K562 (cell line): Measurements from ENCODE around the gene FN1. TPM values are rescaled to one million over a fixed set of nuclear protein-coding genes. Genes with fewer than 3 reads are reported as not detected.

Source experiments
- ATAC-seq: fragments of 200-7000 bp; cut with Tn5 transposase; 3 replicates; pipeline ENCODE4 v1.9.1; 2020; ENCODE audit warnings: moderate library complexity
- BruUV-seq: library from RNA; stranded (reverse); fragments of 400-500 nt; replicated peaks from 2 replicates; lab custom pipeline; 2021; lab: Mats Ljungman, UMichigan
- CTCF ChIA-PET: fragments of 300-600 bp; formaldehyde crosslinking; extraction: SDS; loops from one replicate; lab custom pipeline; 2021; ENCODE audit warnings: low intra/inter-chr PET ratio; lab: Yijun Ruan, JAX
- POLR2A ChIA-PET: fragments of 300-600, 350-650 bp; sonication (Branson Sonifier 250); formaldehyde crosslinking; extraction: SDS; loops from one replicate; lab custom pipeline; 2021; ENCODE audit warnings: antibody characterized with exemption, inconsistent platforms; lab: Yijun Ruan, JAX
- DNase-seq, 4 experiments: peaks; one replicate each; pipeline versions ENCODE4 v3.0.0 to v3.0.0-alpha.2; 2011 to 2018; ENCODE audit warnings: low spot score in 3 of 4, mixed read lengths in 3 of 4; ENCODE audit errors: extremely low read depth in 1 of 4
- FAIRE-seq: peaks from 2 replicates; lab custom pipeline; 2011; peaks lifted over from hg19 to GRCh38; lab: Jason Lieb, UNC
- H2AFZ ChIP-seq: 2 replicates; pipeline ENCODE4 v1.6.0; 2011; ENCODE audit warnings: low read depth, low read length, control low read depth, inconsistent platforms
- H3K27ac ChIP-seq: fragments of 200-600 bp; 3 replicates; pipeline ENCODE4 v1.8.0; 2011; ENCODE audit warnings: low read depth, mild to moderate bottlenecking, control low read depth, inconsistent platforms, low read length, moderate library complexity, mixed read lengths; ENCODE audit errors: extremely low read depth
- H3K27me3 ChIP-seq, 2 experiments: fragments of 300-600 bp in 1 of 2; 2 replicates in 1 of 2; 3 replicates in 1 of 2; pipeline versions ENCODE4 v1.6.0 to v1.8.0; 2011; ENCODE audit warnings: inconsistent platforms in 2 of 2, low read length in 2 of 2, mild to moderate bottlenecking in 1 of 2, mixed read lengths in 1 of 2, moderate library complexity in 1 of 2; ENCODE audit not compliant: control insufficient read depth in 2 of 2, insufficient read depth in 2 of 2
- H3K36me3 ChIP-seq: fragments of 300-600 bp; 3 replicates; pipeline ENCODE4 v1.8.0; 2011; ENCODE audit warnings: mild to moderate bottlenecking, low read length, inconsistent platforms; ENCODE audit not compliant: control insufficient read depth, insufficient read depth
- H3K4me1 ChIP-seq, 2 experiments: fragments of 200-600 bp in 1 of 2; replicated peaks in 1 of 2; 2 replicates in 1 of 2; 3 replicates in 1 of 2; pipeline versions ENCODE4 v1.5.1 to v1.8.0; 2011; ENCODE audit warnings: inconsistent platforms in 2 of 2, low read length in 2 of 2, mild to moderate bottlenecking in 1 of 2, mixed read lengths in 1 of 2, moderate library complexity in 1 of 2; ENCODE audit not compliant: control insufficient read depth in 2 of 2, insufficient read depth in 2 of 2
- H3K4me2 ChIP-seq: 2 replicates; pipeline ENCODE4 v1.6.1; 2011; ENCODE audit warnings: low read length, control low read depth, inconsistent platforms, mixed read lengths; ENCODE audit not compliant: insufficient read depth
- H3K4me3 ChIP-seq: fragments of 200-600 bp; sonication (generic), shearing (Covaris generic); 2 replicates; pipeline ENCODE4 v1.5.1; 2016; ENCODE audit warnings: control low read depth, inconsistent platforms
- H3K79me2 ChIP-seq: fragments of 200-600 bp; 3 replicates; pipeline ENCODE4 v1.8.0; 2011; ENCODE audit warnings: low read length, inconsistent platforms; ENCODE audit not compliant: control insufficient read depth, insufficient read depth
- H3K9ac ChIP-seq, 2 experiments: 2 replicates each; pipeline versions ENCODE4 v1.6.0 to v1.6.1; 2011; ENCODE audit warnings: low read depth in 2 of 2, low read length in 2 of 2, control low read depth in 1 of 2, inconsistent platforms in 1 of 2, mild to moderate bottlenecking in 1 of 2, mixed read lengths in 1 of 2; ENCODE audit not compliant: insufficient read depth in 1 of 2
- H3K9me1 ChIP-seq: one replicate; pipeline ENCODE4 v1.6.0; 2011; ENCODE audit warnings: inconsistent platforms, mild to moderate bottlenecking, low read length, moderate library complexity; ENCODE audit not compliant: control insufficient read depth, insufficient read depth
- H3K9me3 ChIP-seq: replicated peaks from 2 replicates; pipeline ENCODE4 v1.5.1; 2011; ENCODE audit warnings: low read depth, low read length, inconsistent platforms; ENCODE audit not compliant: control insufficient read depth, insufficient read depth
- H4K20me1 ChIP-seq: replicated peaks from 2 replicates; pipeline ENCODE4 v1.6.1; 2011; ENCODE audit warnings: low read length, inconsistent platforms, mixed read lengths; ENCODE audit not compliant: control insufficient read depth, insufficient read depth
- E2F5 ChIP-seq: sonication (generic); formaldehyde crosslinking; IDR thresholded peaks from 2 replicates; pipeline ENCODE4 v1.8.0; 2022; ENCODE audit warnings: mild to moderate bottlenecking, missing genetic modification reagents
- GATAD2A ChIP-seq: fragments of 450-650 bp; IDR thresholded peaks from 2 replicates; pipeline ENCODE4 v1.6.1; 2017
- POLR2AphosphoS2 ChIP-seq: IDR thresholded peaks from 2 replicates; pipeline ENCODE4 v1.6.1; 2012; ENCODE audit warnings: low read length, improper control_type of control experiment
- POLR3A ChIP-seq: IDR thresholded peaks from 2 replicates; pipeline ENCODE4 v1.6.1; 2011; ENCODE audit warnings: borderline replicate concordance, mild to moderate bottlenecking, moderate library complexity; ENCODE audit not compliant: insufficient read length, insufficient read depth; ENCODE audit errors: extremely low read depth
- RFX5 ChIP-seq: IDR thresholded peaks from 2 replicates; pipeline ENCODE4 v1.6.1; 2011; ENCODE audit warnings: low read depth, mild to moderate bottlenecking, improper control_type of control experiment, low read length
- SAFB2 ChIP-seq: fragments of 200-400 bp; formaldehyde crosslinking; IDR thresholded peaks from 2 replicates; pipeline ENCODE4 v1.6.1; 2018; ENCODE audit warnings: borderline replicate concordance, low read length, low read depth, moderate library complexity; ENCODE audit not compliant: severe bottlenecking
- SRF ChIP-seq, 2 experiments: fragments of 250-450, 450-650 bp in 1 of 2; sonication (Bioruptor Pico) in 1 of 2; sonication (generic) in 1 of 2; formaldehyde crosslinking; IDR thresholded peaks; 2 replicates each; pipeline versions ENCODE4 v1.5.0 to v1.5.1; 2020 to 2022; ENCODE audit warnings: mild to moderate bottlenecking in 1 of 2, missing genetic modification reagents in 1 of 2
- SRSF3 ChIP-seq: fragments of 200-400 bp; formaldehyde crosslinking; IDR thresholded peaks from 2 replicates; pipeline ENCODE4 v1.6.1; 2016; ENCODE audit warnings: mild to moderate bottlenecking, low read length, moderate library complexity; ENCODE audit not compliant: insufficient read depth
- XRCC3 ChIP-seq: fragments of 450-650 bp; IDR thresholded peaks from 2 replicates; pipeline ENCODE4 v1.6.1; 2017; ENCODE audit warnings: mild to moderate bottlenecking, moderate library complexity
- WGBS: fragments of 100-300 bp; shearing (Covaris generic); methylation state at CpG from one replicate; pipeline ENCODE4 v1.1.6; 2016; ENCODE audit warnings: low coverage, mixed read lengths; ENCODE audit not compliant: insufficient coverage; ENCODE audit errors: missing lambda C conversion rate; 5-methylcytosine and 5-hydroxymethylcytosine counted together
- in situ Hi-C: fragments of 300-500 bp; cut with MboI; formaldehyde crosslinking; loops from 4 replicates; pipeline ENCODE4 v1.15.0; 2018; ENCODE audit warnings: inconsistent platforms, mixed read lengths
- intact Hi-C: fragments of 100-400 bp; cut with micrococcal nuclease; formaldehyde crosslinking; loops from 2 replicates; pipeline ENCODE4 v1.14.2; 2022
- polyA plus RNA-seq, 8 experiments: library from polyadenylated mRNA; depleted of rRNA in 4 of 8; stranded (reverse) in 5 of 8; unstranded in 3 of 8; fragments of >200 nt; fragmentation: Nextera tagmentation in 2 of 8; fragmentation: Illumina TruSeq in 1 of 8; extraction: Ambion mirVana in 2 of 8; extraction: Trizol in 1 of 8; gene quantifications; 2 replicates each; pipeline versions ENCODE4 v1.2.1 to v1.2.3, GENCODE V29; 2011 to 2014; ENCODE audit warnings: inconsistent platforms in 1 of 8, missing spikeins in 1 of 8
- total RNA-seq, 7 experiments: library from RNA; depleted of rRNA in 6 of 7; stranded (reverse); fragments of >200 nt in 6 of 7; fragmentation: Illumina TruSeq in 2 of 7; extraction: Trizol in 2 of 7; gene quantifications; 2 replicates each; pipeline versions ENCODE4 v1.2.1 to v1.2.3, GENCODE V29; 2011 to 2021; ENCODE audit warnings: low replicate concordance in 1 of 7
- TF ChIP-seq, protein P1 (sequence below): sonication (generic); formaldehyde crosslinking; IDR thresholded peaks from 2 replicates; pipeline ENCODE4 v1.8.1; 2023; ENCODE audit warnings: mild to moderate bottlenecking, missing genetic modification reagents
- TF ChIP-seq, protein P2 (sequence below): fragments of 450-650 bp; IDR thresholded peaks from 2 replicates; pipeline ENCODE4 v1.7.1; 2018; ENCODE audit warnings: mild to moderate bottlenecking, low read depth; ENCODE audit not compliant: partially characterized antibody
- TF ChIP-seq, protein P3 (sequence below): sonication (generic); formaldehyde crosslinking; IDR thresholded peaks from 2 replicates; pipeline ENCODE4 v1.8.0; 2022; ENCODE audit warnings: mild to moderate bottlenecking, missing genetic modification reagents

FN1 gene
- total and polyA plus RNA-seq, 9 of the 15 experiments (the other 6 are each of a cell fraction or from before 2014, with no cell fraction given): 7.4 to 19.1 (median 11.2) TPM

- no peaks in the 10 kb centered on the region for H3K9me1 ChIP-seq
- H3K9ac ChIP-seq: no peak overlapping the region
- 68% methylated on average over 3 of the region's 3 CpGs for WGBS
- no peaks in the 10 kb centered on the region for H3K36me3 ChIP-seq
- ChIA-PET POLR2A (no interaction called here), CTCF (no interaction called here)
- DNase-seq (no peak), FAIRE-seq (no peak), ATAC-seq (no peak)
- no peaks in the 10 kb centered on the region for H3K9me3 ChIP-seq
- H2AFZ ChIP-seq: no peak overlapping the region
- no peaks in the 10 kb centered on the region for H3K27me3 ChIP-seq
- H3K27ac ChIP-seq: no peak overlapping the region
- H3K4me2 ChIP-seq: no peak overlapping the region
- intact Hi-C loops: loop anchor here (2.0 to 10.0 kb wide), 2 partner anchors 259 to 375 kb away; no protein-coding TSS in a partner anchor
- no peak overlapping the region for H3K4me3 ChIP-seq
- no peaks in the 10 kb centered on the region for H4K20me1 ChIP-seq
- in situ Hi-C loops: loop anchor here (10.0 kb wide), 1 partner anchor 459 kb away; no protein-coding TSS in a partner anchor
- no TSS peak for BruUV-seq
- H3K4me1 ChIP-seq: no peaks in the 10 kb centered on the region
- H3K79me2 ChIP-seq: no peaks in the 10 kb centered on the region
- TF ChIP-seq RFX5 (no peak), POLR2AphosphoS2 (no peak), SRF (CRISPR knock-in tag; IDR thresholded peaks at IDR 0.05) (no peak), SRSF3 (no peak), GATAD2A (no peak), SAFB2 (no peak), E2F5 (CRISPR knock-in tag) (no peak), POLR3A (no peak), XRCC3 (no peak)
- TF ChIP-seq, protein P1, sequence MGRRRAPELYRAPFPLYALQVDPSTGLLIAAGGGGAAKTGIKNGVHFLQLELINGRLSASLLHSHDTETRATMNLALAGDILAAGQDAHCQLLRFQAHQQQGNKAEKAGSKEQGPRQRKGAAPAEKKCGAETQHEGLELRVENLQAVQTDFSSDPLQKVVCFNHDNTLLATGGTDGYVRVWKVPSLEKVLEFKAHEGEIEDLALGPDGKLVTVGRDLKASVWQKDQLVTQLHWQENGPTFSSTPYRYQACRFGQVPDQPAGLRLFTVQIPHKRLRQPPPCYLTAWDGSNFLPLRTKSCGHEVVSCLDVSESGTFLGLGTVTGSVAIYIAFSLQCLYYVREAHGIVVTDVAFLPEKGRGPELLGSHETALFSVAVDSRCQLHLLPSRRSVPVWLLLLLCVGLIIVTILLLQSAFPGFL (CRISPR knock-in tag): no peak
- TF ChIP-seq, protein P2, sequence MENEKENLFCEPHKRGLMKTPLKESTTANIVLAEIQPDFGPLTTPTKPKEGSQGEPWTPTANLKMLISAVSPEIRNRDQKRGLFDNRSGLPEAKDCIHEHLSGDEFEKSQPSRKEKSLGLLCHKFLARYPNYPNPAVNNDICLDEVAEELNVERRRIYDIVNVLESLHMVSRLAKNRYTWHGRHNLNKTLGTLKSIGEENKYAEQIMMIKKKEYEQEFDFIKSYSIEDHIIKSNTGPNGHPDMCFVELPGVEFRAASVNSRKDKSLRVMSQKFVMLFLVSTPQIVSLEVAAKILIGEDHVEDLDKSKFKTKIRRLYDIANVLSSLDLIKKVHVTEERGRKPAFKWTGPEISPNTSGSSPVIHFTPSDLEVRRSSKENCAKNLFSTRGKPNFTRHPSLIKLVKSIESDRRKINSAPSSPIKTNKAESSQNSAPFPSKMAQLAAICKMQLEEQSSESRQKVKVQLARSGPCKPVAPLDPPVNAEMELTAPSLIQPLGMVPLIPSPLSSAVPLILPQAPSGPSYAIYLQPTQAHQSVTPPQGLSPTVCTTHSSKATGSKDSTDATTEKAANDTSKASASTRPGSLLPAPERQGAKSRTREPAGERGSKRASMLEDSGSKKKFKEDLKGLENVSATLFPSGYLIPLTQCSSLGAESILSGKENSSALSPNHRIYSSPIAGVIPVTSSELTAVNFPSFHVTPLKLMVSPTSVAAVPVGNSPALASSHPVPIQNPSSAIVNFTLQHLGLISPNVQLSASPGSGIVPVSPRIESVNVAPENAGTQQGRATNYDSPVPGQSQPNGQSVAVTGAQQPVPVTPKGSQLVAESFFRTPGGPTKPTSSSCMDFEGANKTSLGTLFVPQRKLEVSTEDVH: no peak
- TF ChIP-seq, protein P3, sequence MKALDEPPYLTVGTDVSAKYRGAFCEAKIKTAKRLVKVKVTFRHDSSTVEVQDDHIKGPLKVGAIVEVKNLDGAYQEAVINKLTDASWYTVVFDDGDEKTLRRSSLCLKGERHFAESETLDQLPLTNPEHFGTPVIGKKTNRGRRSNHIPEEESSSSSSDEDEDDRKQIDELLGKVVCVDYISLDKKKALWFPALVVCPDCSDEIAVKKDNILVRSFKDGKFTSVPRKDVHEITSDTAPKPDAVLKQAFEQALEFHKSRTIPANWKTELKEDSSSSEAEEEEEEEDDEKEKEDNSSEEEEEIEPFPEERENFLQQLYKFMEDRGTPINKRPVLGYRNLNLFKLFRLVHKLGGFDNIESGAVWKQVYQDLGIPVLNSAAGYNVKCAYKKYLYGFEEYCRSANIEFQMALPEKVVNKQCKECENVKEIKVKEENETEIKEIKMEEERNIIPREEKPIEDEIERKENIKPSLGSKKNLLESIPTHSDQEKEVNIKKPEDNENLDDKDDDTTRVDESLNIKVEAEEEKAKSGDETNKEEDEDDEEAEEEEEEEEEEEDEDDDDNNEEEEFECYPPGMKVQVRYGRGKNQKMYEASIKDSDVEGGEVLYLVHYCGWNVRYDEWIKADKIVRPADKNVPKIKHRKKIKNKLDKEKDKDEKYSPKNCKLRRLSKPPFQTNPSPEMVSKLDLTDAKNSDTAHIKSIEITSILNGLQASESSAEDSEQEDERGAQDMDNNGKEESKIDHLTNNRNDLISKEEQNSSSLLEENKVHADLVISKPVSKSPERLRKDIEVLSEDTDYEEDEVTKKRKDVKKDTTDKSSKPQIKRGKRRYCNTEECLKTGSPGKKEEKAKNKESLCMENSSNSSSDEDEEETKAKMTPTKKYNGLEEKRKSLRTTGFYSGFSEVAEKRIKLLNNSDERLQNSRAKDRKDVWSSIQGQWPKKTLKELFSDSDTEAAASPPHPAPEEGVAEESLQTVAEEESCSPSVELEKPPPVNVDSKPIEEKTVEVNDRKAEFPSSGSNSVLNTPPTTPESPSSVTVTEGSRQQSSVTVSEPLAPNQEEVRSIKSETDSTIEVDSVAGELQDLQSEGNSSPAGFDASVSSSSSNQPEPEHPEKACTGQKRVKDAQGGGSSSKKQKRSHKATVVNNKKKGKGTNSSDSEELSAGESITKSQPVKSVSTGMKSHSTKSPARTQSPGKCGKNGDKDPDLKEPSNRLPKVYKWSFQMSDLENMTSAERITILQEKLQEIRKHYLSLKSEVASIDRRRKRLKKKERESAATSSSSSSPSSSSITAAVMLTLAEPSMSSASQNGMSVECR (CRISPR knock-in tag): no peak
Observed at GRCh38 chr2:215455958-215456357, 20.1 kb upstream of the FN1 start.
